B cell (primary cell): ENCODE measurements around the gene CCDC91. TPM values are rescaled to one million over a fixed set of nuclear protein-coding genes. Genes with fewer than 3 reads are reported as not detected.

Experiments
- ATAC-seq: fragments of 200-7000 bp; cut with Tn5 transposase; one replicate; pipeline ENCODE4 v1.10.0; 2021; ENCODE audit warnings: low read depth, mild to moderate bottlenecking, moderate number of reproducible peaks, moderate library complexity
- CTCF ChIA-PET: fragments of 350-600 bp; sonication (Branson Sonifier 250); formaldehyde crosslinking; loops from one replicate; lab custom pipeline; 2021; ENCODE audit warnings: antibody characterized with exemption, inconsistent platforms; lab: Charles Lee
- POLR2A ChIA-PET: fragments of 350-600 bp; sonication (Branson Sonifier 250); formaldehyde crosslinking; loops from one replicate; lab custom pipeline; 2021; ENCODE audit warnings: antibody characterized with exemption; lab: Charles Lee
- DNase-seq: peaks from one replicate; pipeline ENCODE4 v3.0.0; 2013
- H2AFZ ChIP-seq: 2 replicates; pipeline ENCODE4 v1.6.1; 2012; ENCODE audit warnings: mild to moderate bottlenecking, low read depth, low read length; ENCODE audit not compliant: insufficient read depth, poor library complexity, severe bottlenecking
- H3K27ac ChIP-seq, 2 donors: 1 replicate in 1 of 2; 2 replicates in 1 of 2; pipeline ENCODE4 v1.5.1; 2012 to 2013; ENCODE audit warnings: low read length in 2 of 2, mild to moderate bottlenecking in 2 of 2, moderate library complexity in 1 of 2
- H3K27me3 ChIP-seq, 4 experiments: fragments of 200-600 bp in 1 of 4; sonication (generic) in 1 of 4; replicated peaks in 1 of 4; 1 replicate in 2 of 4; 2 replicates in 2 of 4; pipeline versions ENCODE4 v1.6.1 to v1.7.0; 2013 to 2016; ENCODE audit warnings: low read length in 3 of 4, mild to moderate bottlenecking in 2 of 4, mixed read lengths in 1 of 4, moderate library complexity in 1 of 4; ENCODE audit not compliant: insufficient read depth in 4 of 4, control insufficient read depth in 3 of 4; ENCODE audit errors: control extremely low read depth in 1 of 4
- H3K36me3 ChIP-seq, 2 experiments: replicated peaks in 1 of 2; 1 replicate in 1 of 2; 2 replicates in 1 of 2; pipeline versions ENCODE4 v1.6.1 to v1.7.1; 2013; ENCODE audit warnings: low read length in 1 of 2; ENCODE audit not compliant: insufficient read depth in 2 of 2, control insufficient read depth in 1 of 2; ENCODE audit errors: control extremely low read depth in 1 of 2, extremely low read depth in 1 of 2
- H3K4me1 ChIP-seq, 2 donors: fragments of 200-600 bp in 1 of 2; sonication (generic) in 1 of 2; 1 replicate in 1 of 2; 2 replicates in 1 of 2; pipeline versions ENCODE4 v1.5.1 to v1.6.1; 2013 to 2017; ENCODE audit warnings: low read length in 2 of 2; ENCODE audit not compliant: control insufficient read depth in 2 of 2, insufficient read depth in 2 of 2
- H3K4me2 ChIP-seq: replicated peaks from 2 replicates; pipeline ENCODE3; 2012; ENCODE audit warnings: mild to moderate bottlenecking, low read depth, low read length; ENCODE audit not compliant: poor library complexity, severe bottlenecking
- H3K4me3 ChIP-seq, 5 experiments: fragments of 200-600 bp in 1 of 5; sonication (generic) in 1 of 5; 1 replicate in 3 of 5; 2 replicates in 2 of 5; pipeline versions ENCODE4 v1.5.1 to v1.7.0; 2011 to 2016; ENCODE audit warnings: low read length in 4 of 5, mild to moderate bottlenecking in 4 of 5, low read depth in 2 of 5, control low read depth in 1 of 5, moderate library complexity in 1 of 5; ENCODE audit not compliant: insufficient read depth in 1 of 5; ENCODE audit errors: control extremely low read depth in 1 of 5, extremely low read depth in 1 of 5
- H3K79me2 ChIP-seq: fragments of 200-600 bp; sonication (generic); one replicate; pipeline ENCODE4 v1.6.0; 2016; ENCODE audit warnings: low read length; ENCODE audit not compliant: control insufficient read depth, insufficient read depth
- H3K9ac ChIP-seq: fragments of 200-600 bp; sonication (generic); 2 replicates; pipeline ENCODE4 v1.6.1; 2017; ENCODE audit warnings: mild to moderate bottlenecking, low read length, moderate library complexity
- H3K9me3 ChIP-seq, 3 donors: one replicate each; pipeline versions ENCODE4 v1.6.1 to v1.7.1; 2013; ENCODE audit warnings: low read length in 2 of 3; ENCODE audit not compliant: control insufficient read depth in 2 of 3, insufficient read depth in 1 of 3; ENCODE audit errors: control extremely low read depth in 1 of 3
- H4K20me1 ChIP-seq: 2 replicates; pipeline ENCODE4 v1.6.0; 2012; ENCODE audit warnings: mild to moderate bottlenecking, low read length; ENCODE audit not compliant: insufficient read depth, control insufficient read depth, poor library complexity, severe bottlenecking
- H3K27ac Mint-ChIP-seq: one replicate; pipeline ENCODE4 v1.8.0; 2021; ENCODE audit warnings: mixed read lengths
- H3K27me3 Mint-ChIP-seq: one replicate; pipeline ENCODE4 v1.8.0; 2021; ENCODE audit warnings: mixed read lengths
- H3K4me1 Mint-ChIP-seq: one replicate; pipeline ENCODE4 v1.8.0; 2021; ENCODE audit warnings: mixed read lengths
- H3K4me3 Mint-ChIP-seq: one replicate; pipeline ENCODE4 v1.8.0; 2021; ENCODE audit warnings: mixed read lengths
- H3K9me3 Mint-ChIP-seq: one replicate; pipeline ENCODE4 v1.8.0; 2022; ENCODE audit warnings: mixed read lengths; ENCODE audit not compliant: insufficient read depth
- CTCF ChIP-seq: fragments of 200-600 bp; IDR thresholded peaks from one replicate; pipeline ENCODE4 v1.8.0; 2022; ENCODE audit warnings: antibody characterized with exemption, mild to moderate bottlenecking
- EZH2 ChIP-seq: IDR thresholded peaks from 2 replicates; pipeline ENCODE4 v1.6.1; 2012; ENCODE audit warnings: borderline replicate concordance, low read depth, mild to moderate bottlenecking, moderate library complexity, low read length; ENCODE audit not compliant: insufficient read depth, poor library complexity, severe bottlenecking
- WGBS: methylation state at CpG from one replicate; pipeline ENCODE4 v1.1.5; 2013; ENCODE audit warnings: missing lambda C conversion rate; ENCODE audit not compliant: insufficient coverage; 5-methylcytosine and 5-hydroxymethylcytosine counted together
- intact Hi-C: fragments of 100-400 bp; cut with micrococcal nuclease; formaldehyde crosslinking; loops from one replicate; pipeline ENCODE4 v1.10.0; 2022
- polyA plus RNA-seq: library from polyadenylated mRNA; depleted of rRNA; stranded (reverse); fragments of >200 nt; gene quantifications from 2 replicates; pipeline ENCODE4 v1.2.3, GENCODE V29; 2012
- total RNA-seq, 2 donors: library from RNA; stranded (reverse); fragments of 120-200 nt in 1 of 2; gene quantifications; 1 replicate in 1 of 2; 2 replicates in 1 of 2; pipeline versions ENCODE4 v1.2.3 to v1.2.4, GENCODE V29; 2013 to 2022

Gene CCDC91
- total and polyA plus RNA-seq, 2 donors (not counting 1 experiment from before 2014, with no cell fraction given), result 10.9 to 64.8 TPM

DNA sequence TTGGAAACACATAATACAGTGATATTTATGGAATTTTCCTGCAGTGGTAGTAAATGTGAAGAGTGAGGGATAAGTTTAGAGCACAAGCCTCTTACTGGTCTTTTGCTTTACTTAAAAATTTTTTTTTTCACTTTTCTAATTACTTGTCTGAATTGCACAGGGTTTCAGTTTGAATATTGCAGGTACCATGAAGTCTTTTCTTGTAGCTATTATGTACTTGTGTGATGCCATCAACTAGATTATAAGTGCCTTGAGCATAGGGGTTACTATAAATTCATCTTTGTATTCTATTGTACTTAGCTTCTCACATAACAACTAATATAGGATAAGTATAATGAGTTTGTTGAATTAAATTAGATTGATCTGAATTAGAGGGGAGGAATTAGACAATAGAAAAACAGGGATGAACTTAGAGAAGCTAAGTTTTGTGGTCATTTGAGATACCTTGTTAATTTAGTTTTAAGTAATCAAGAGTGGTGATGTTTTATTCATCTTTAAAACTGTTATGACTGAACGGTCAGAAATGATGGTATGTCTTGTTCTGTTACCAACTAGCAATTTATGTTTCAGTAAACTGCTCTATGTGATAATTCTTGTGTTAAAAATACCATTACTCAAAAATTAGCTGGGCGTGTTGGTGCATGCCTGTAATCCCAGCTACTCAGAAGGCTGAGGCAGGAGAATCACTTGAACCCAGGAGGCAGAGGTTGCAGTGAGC lies 42.1 kb downstream of the CCDC91 start:
- Mint-ChIP-seq H3K27me3 (no peaks in the 10 kb centered on the region), H3K9me3 (peaks cover 2% of the 10 kb centered on the region), H3K4me1 (peaks cover 39% of the 10 kb centered on the region), H3K4me3 (no peak overlapping the region), H3K27ac (no peak overlapping the region)
- no peak overlapping the region for H3K9ac ChIP-seq
- H3K36me3 ChIP-seq, result peaks cover 3 to 4% of the 10 kb centered on the region in 2 experiments
- DNase-seq (no peak), ATAC-seq (no peak)
- peaks cover 64% of the 10 kb centered on the region for H3K79me2 ChIP-seq
- H3K4me1 ChIP-seq, result no peaks in the 10 kb centered on the region
- POLR2A ChIA-PET, result no interaction called here
- H3K27me3 ChIP-seq, result no peaks in the 10 kb centered on the region
- no peak overlapping the region for H3K4me2 ChIP-seq
- no peak overlapping the region for H2AFZ ChIP-seq
- no peak overlapping the region for H3K27ac ChIP-seq
- TF ChIP-seq EZH2 (no peak), CTCF (no peak)
- H3K4me3 ChIP-seq, result no peak overlapping the region
- peaks cover 12% of the 10 kb centered on the region for H4K20me1 ChIP-seq
- intact Hi-C loops, result no loop called here
- no CpG with 5 or more reads among the region's 2 CpGs for WGBS
- CTCF ChIA-PET, result no interaction called here
- H3K9me3 ChIP-seq, result no peaks in the 10 kb centered on the region

GRCh38 chr12:28234444-28234843 lies 44.2 kb downstream of the CCDC91 start:
- no peak overlapping the region for H3K4me2 ChIP-seq
- H3K27ac ChIP-seq, result no peak overlapping the region
- no peak overlapping the region for H2AFZ ChIP-seq
- peaks cover 12% of the 10 kb centered on the region for H4K20me1 ChIP-seq
- H3K27me3 ChIP-seq, result no peaks in the 10 kb centered on the region
- ChIA-PET POLR2A (no interaction called here), CTCF (no interaction called here)
- H3K4me1 ChIP-seq, result no peaks in the 10 kb centered on the region
- H3K9ac ChIP-seq, result no peak overlapping the region
- no peak for TF ChIP-seq CTCF
- TF ChIP-seq EZH2, result no peak
- DNase-seq (no peak), ATAC-seq (no peak)
- peaks cover 24% of the 10 kb centered on the region for H3K4me1 Mint-ChIP-seq
- intact Hi-C loops, result no loop called here
- H3K9me3 Mint-ChIP-seq, result no peaks in the 10 kb centered on the region
- no peak overlapping the region for H3K27ac Mint-ChIP-seq
- H3K27me3 Mint-ChIP-seq, result no peaks in the 10 kb centered on the region
- H3K4me3 Mint-ChIP-seq, result no peak overlapping the region
- peaks cover 0 to 2% of the 10 kb centered on the region in 2 experiments for H3K36me3 ChIP-seq
- H3K79me2 ChIP-seq, result peaks cover 74% of the 10 kb centered on the region
- no peaks in the 10 kb centered on the region for H3K9me3 ChIP-seq
- no peak overlapping the region for H3K4me3 ChIP-seq
